ENCODE results near the gene DNHD1.
A peak's percentile ranks its signal among the peaks of the same experiment; 100 is the strongest.

The DNHD1 gene

GRCh38 chr11:6614446-6614845, 117.4 kb downstream of the DNHD1 start:
- DNase-seq = no peak

GRCh38 chr11:6615046-6615445, 118.0 kb downstream of the DNHD1 start:
- no peak for DNase-seq

GRCh38 chr11:6615882-6616585, 119.0 kb downstream of the DNHD1 start:
- DNase-seq = no peak

- DNase-seq = no peak
These were observed 119.6 kb downstream of the DNHD1 start for GRCh38 chr11:6616596-6617250.

GRCh38 chr11:6617315-6617781, 120.3 kb downstream of the DNHD1 start:
- no peak for DNase-seq

- DNase-seq = no peak
These were observed 121.3 kb downstream of the DNHD1 start for GRCh38 chr11:6618117-6619003.

- peak; percentile 92 for DNase-seq
These were observed 122.1 kb downstream of the DNHD1 start, which contains the start of gene TPP1 for GRCh38 chr11:6619004-6619745. TSS of gene TPP1 (minus strand) at chr11:6619422. CDS start at chr11:6619400, 22 bp downstream.

GRCh38 chr11:6620636-6621035, 123.6 kb downstream of the DNHD1 start:
- no peak for DNase-seq
